HG03064 (cell line): ENCODE measurements around the gene COASY.
"Not testable (repeated sequence)": the region's sequence is repeated elsewhere in the genome, so short reads cannot be mapped to it uniquely, and the experiment has no call there.

Experiments
- ATAC-seq: cut with Tn5 transposase; IDR thresholded peaks from one replicate; pipeline ENCODE4 v1.9.1; 2021; ENCODE audit warnings: low read depth; ENCODE audit not compliant: unreplicated experiment

Gene COASY

DNA sequence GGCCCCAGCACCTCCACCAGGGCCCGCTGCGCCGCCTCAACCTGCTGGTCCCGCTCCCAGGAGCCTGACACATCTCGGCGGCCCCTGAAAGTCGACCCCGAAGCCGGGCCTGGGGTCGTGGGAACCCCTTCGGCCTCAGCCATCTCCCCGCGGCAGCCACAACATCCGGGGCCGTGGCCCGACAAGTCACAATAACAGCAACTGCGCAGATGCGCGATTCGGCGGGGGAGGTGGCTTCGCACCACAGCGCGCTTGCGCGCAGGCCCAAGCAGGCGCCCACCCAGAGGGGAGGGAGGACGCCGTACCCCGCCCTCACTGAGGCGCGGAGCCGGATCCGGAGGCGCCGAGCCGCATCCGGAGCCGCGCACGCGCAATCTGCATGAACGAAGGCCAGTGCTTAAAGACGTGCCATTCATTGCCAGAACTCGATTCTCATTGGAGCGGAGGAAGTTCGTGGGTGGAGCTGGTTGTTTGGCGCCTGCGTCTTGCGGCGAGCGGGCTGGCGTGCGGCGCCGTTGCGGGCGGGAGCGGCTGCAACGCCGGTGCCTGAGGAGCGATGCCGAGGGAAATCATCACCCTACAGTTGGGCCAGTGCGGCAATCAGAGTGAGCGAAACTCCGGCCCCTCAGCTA, 47.4 kb downstream of the COASY start, which contains the start of the genes RETREG3 and TUBG1:
TSS of gene RETREG3 (minus strand) at position 193 of the 632 bp plus-strand sequence. CDS start at position 143, 50 bp downstream.
TSS of gene TUBG1 (plus strand) at position 502 of the 632 bp plus-strand sequence. CDS start at position 557, 55 bp downstream.
- ATAC-seq: peak; percentile 72

DNA sequence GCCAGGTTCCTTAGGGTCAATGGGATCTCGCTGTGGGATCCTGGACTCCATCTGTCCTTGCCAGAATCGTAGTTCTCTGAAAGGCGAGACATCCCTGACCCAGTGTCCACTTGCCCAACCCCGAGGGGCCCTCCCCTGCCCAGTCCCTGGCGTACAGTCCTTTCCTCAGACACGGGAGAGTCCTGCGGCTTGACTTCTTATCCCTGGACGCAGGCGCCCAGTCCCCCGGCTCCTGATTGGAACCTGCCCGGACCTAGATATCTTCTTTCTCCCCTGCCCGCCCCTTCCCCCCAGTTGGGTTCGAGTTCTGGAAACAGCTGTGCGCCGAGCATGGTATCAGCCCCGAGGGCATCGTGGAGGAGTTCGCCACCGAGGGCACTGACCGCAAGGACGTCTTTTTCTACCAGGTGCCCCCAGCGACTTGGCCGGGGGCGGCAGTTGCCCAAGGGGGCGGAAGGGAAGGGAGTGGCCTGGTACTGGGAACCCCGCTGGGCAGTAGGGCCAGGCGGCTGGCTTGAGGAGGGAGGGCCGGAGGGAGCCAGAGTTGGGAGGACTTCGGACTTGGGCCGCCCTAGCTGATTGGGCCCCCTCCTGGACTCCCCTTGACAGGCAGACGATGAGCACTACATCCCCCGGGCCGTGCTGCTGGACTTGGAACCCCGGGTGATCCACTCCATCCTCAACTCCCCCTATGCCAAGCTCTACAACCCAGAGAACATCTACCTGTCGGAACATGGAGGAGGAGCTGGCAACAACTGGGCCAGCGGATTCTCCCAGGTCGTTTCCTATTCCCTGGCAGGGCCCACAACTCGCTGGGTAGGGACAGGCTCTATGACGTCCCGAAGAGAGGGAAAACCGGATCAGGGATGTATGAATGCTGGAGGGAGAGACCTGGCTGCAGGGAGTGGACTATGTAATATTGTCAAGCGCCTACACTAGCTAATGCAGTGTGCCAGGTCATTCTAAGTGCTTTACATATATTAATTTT, 48.2 kb downstream of the COASY start:
- ATAC-seq: not testable (repeated sequence)

DNA sequence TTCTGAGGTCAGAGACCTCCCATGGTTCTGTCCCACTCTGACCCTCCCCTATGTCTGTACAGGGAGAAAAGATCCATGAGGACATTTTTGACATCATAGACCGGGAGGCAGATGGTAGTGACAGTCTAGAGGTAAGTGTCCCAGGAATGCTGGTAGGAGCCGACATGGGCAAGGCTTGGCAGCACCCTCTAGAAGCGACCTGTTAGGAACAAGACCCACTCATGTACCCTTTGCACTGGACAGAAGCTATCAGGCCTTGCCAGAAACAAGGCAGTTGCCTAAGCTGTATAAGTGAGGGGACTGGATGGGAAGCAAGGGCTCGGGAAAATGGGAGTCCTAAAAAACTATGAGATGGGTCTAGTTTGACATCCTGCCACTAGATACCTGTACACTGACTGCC, 50.1 kb downstream of the COASY start:
- no peak for ATAC-seq

DNA sequence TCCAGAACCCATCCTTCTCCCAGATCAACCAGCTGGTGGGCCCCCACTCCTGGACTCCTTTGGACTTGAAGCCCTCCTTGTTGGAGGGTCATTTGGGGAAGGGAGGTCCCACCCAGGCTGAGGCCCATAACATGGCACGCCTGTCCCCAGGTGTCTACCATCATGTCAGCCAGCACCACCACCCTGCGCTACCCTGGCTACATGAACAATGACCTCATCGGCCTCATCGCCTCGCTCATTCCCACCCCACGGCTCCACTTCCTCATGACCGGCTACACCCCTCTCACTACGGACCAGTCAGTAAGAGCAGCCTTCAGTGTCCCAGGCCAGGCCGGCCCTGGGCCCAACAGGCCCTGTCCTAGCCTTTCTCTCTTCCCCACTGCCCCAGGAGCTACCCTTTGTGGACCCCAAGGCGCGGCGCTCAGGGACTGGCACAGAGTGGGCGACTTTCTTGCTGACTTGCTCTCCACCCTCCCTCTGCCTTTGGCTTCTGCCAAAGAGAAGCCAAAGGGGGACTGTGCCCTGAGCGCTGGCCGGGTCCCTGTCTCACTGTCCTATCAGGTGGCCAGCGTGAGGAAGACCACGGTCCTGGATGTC, 51.8 kb downstream of the COASY start:
- ATAC-seq: no peak
